ENCODE results near the gene TRIP12.

TRIP12 gene

GRCh38 chr2:229831805-229832509 lies 89.9 kb downstream of the TRIP12 start:
- TF ChIP-seq, protein P1, sequence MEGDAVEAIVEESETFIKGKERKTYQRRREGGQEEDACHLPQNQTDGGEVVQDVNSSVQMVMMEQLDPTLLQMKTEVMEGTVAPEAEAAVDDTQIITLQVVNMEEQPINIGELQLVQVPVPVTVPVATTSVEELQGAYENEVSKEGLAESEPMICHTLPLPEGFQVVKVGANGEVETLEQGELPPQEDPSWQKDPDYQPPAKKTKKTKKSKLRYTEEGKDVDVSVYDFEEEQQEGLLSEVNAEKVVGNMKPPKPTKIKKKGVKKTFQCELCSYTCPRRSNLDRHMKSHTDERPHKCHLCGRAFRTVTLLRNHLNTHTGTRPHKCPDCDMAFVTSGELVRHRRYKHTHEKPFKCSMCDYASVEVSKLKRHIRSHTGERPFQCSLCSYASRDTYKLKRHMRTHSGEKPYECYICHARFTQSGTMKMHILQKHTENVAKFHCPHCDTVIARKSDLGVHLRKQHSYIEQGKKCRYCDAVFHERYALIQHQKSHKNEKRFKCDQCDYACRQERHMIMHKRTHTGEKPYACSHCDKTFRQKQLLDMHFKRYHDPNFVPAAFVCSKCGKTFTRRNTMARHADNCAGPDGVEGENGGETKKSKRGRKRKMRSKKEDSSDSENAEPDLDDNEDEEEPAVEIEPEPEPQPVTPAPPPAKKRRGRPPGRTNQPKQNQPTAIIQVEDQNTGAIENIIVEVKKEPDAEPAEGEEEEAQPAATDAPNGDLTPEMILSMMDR (IDR thresholded peaks at IDR 0.05; ENCODE audit: control extremely low read depth, extremely low read depth, low read depth, missing control alignments) = no peak
- ChIA-PET POLR2A (interaction anchor here (0.7 kb wide), 1 partner anchor 1843 kb away, joined by 3 read pairs; no protein-coding TSS in a partner anchor), CTCF (interaction anchor here (0.8 to 5.7 kb wide), 7 partner anchors 14 to 51 kb away, joined by 3 to 23 read pairs (median 4); no protein-coding TSS in a partner anchor)
- DNase-seq (ENCODE audit: extremely low spot score) = no peak

GRCh38 chr2:229825476-229825875 lies 96.3 kb downstream of the TRIP12 start:
- DNase-seq (ENCODE audit: extremely low spot score) = no peak
- TF ChIP-seq, protein P1 (IDR thresholded peaks at IDR 0.05; ENCODE audit: control extremely low read depth, extremely low read depth, low read depth, missing control alignments) = no peak
- CTCF ChIA-PET = no interaction called here
- POLR2A ChIA-PET = no interaction called here

- CTCF ChIA-PET = interaction anchor here (0.9 to 2.7 kb wide), 3 partner anchors 8 to 40 kb away, joined by 3 to 12 read pairs (median 4); no protein-coding TSS in a partner anchor
- no peak for DNase-seq (ENCODE audit: extremely low spot score)
- TF ChIP-seq, protein P1 (IDR thresholded peaks at IDR 0.05; ENCODE audit: control extremely low read depth, extremely low read depth, low read depth, missing control alignments) = no peak
- POLR2A ChIA-PET = no interaction called here
Observed at GRCh38 chr2:229821316-229821715, 100.5 kb downstream of the TRIP12 start.

DNA sequence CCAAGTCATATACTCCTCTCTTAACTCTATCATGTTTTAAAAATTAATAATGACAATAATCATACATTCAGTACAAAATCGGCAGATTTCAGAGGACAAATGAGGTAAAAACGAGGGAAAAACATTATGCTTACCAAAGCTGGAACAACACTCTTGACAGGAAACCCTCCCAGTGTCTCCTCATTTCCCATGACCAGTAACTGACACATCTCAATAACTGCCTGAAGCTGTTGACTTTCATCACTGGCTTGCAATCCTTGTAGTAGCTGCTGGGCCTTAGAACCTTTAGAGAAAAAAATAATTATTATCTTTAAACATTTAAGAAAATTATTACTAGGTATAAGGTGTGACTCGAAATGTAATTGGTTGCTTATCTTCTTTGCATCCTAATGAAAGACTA lies 103.6 kb downstream of the TRIP12 start:
- TF ChIP-seq, protein P1 (IDR thresholded peaks at IDR 0.05; ENCODE audit: control extremely low read depth, extremely low read depth, low read depth, missing control alignments) = no peak
- POLR2A ChIA-PET = no interaction called here
- no peak for DNase-seq (ENCODE audit: extremely low spot score)
- CTCF ChIA-PET = interaction anchor here (1.3 to 3.1 kb wide), 6 partner anchors 14 to 67 kb away, joined by 3 to 12 read pairs (median 4); no protein-coding TSS in a partner anchor

- ChIA-PET CTCF (interaction anchor here (1.0 to 4.2 kb wide), 4 partner anchors 12 to 35 kb away, joined by 4 to 32 read pairs (median 9); no protein-coding TSS in a partner anchor), POLR2A (interaction anchor here (0.7 kb wide), 1 partner anchor 369 kb away, joined by 3 read pairs; no protein-coding TSS in a partner anchor)
- DNase-seq (ENCODE audit: extremely low spot score) = no peak
- TF ChIP-seq, protein P1 (IDR thresholded peaks at IDR 0.05; ENCODE audit: control extremely low read depth, extremely low read depth, low read depth, missing control alignments) = no peak
Observed at GRCh38 chr2:229815858-229816257, 106.0 kb downstream of the TRIP12 start.

DNA sequence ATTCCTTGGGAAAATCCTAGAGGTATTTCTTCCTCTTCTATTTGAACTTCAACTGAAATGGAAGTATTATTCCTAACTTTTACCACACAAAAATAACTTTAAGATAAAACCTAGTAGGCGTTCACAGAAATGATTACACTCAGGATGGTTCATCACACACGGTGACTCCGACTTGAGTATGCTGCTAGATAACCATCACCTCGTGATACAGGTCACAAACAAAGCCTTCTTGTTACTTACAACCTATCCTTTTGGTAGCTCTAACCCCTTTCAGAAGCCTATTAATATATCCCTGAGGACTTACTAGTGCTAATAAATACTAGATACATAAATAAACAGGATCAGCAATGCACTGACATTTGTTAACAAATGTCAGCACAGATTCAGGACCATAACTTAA lies 106.5 kb downstream of the TRIP12 start:
- DNase-seq (ENCODE audit: extremely low spot score) = no peak
- TF ChIP-seq, protein P1 (IDR thresholded peaks at IDR 0.05; ENCODE audit: control extremely low read depth, extremely low read depth, low read depth, missing control alignments) = no peak
- POLR2A ChIA-PET = interaction anchor here (0.7 kb wide), 1 partner anchor 369 kb away, joined by 3 read pairs; no protein-coding TSS in a partner anchor
- CTCF ChIA-PET = interaction anchor here (1.0 to 4.2 kb wide), 4 partner anchors 12 to 34 kb away, joined by 4 to 32 read pairs (median 9); no protein-coding TSS in a partner anchor

Measured in GM10248 (cell line).